HG03442 (cell line): ENCODE measurements around the gene PFN4.
A peak's percentile ranks its signal among the peaks of the same experiment; 100 is the strongest.
"Not testable (repeated sequence)": the region's sequence is repeated elsewhere in the genome, so short reads cannot be mapped to it uniquely, and the experiment has no call there.

Experiments used
- ATAC-seq: cut with Tn5 transposase; IDR thresholded peaks from one replicate; pipeline ENCODE4 v1.9.1; 2021; ENCODE audit warnings: mild to moderate bottlenecking, moderate library complexity; ENCODE audit not compliant: unreplicated experiment

The PFN4 gene

GRCh38 chr2:24123195-24123921 is at the start of gene PFN4, which contains the start of gene FAM228B:
Gene PFN4 (minus strand): TSS chr2:24123334. CDS start chr2:24122535, 799 bp downstream.
Gene FAM228B (plus strand): TSS chr2:24123469. CDS start chr2:24124362, 893 bp downstream.
- peak; percentile 81 for ATAC-seq

GRCh38 chr2:24169023-24169422 is 45.9 kb upstream of the PFN4 start:
- no peak for ATAC-seq

- ATAC-seq, result peak; percentile 79
These were observed 41.4 kb upstream of the PFN4 start for GRCh38 chr2:24164416-24164973.

- no peak for ATAC-seq
These were observed 40.5 kb upstream of the PFN4 start for GRCh38 chr2:24163601-24164000.

GRCh38 chr2:24163186-24163585 is 40.1 kb upstream of the PFN4 start:
- ATAC-seq, result no peak

GRCh38 chr2:24162494-24162893 is 39.4 kb upstream of the PFN4 start:
- no peak for ATAC-seq

- no peak for ATAC-seq
These were observed 37.6 kb upstream of the PFN4 start for GRCh38 chr2:24160761-24161160.

- ATAC-seq, result no peak
These were observed 36.6 kb upstream of the PFN4 start for GRCh38 chr2:24159708-24160107.

- no peak for ATAC-seq
These were observed 35.0 kb upstream of the PFN4 start for GRCh38 chr2:24158131-24158530.

- no peak for ATAC-seq
These were observed 30.3 kb upstream of the PFN4 start for GRCh38 chr2:24153478-24153877.

GRCh38 chr2:24152413-24153197 is 29.5 kb upstream of the PFN4 start:
- ATAC-seq, result no peak

GRCh38 chr2:24147364-24147763 is 24.2 kb upstream of the PFN4 start:
- no peak for ATAC-seq

GRCh38 chr2:24140305-24140704 is 17.2 kb upstream of the PFN4 start:
- not testable (repeated sequence) for ATAC-seq

- no peak for ATAC-seq
These were observed 9.4 kb upstream of the PFN4 start for GRCh38 chr2:24132543-24132942.

- ATAC-seq, result no peak
These were observed 2.8 kb upstream of the PFN4 start for GRCh38 chr2:24125956-24126355.

- ATAC-seq, result peak; percentile 10
These were observed 917 bp upstream of the PFN4 start for GRCh38 chr2:24123922-24124580.

GRCh38 chr2:24122366-24123194 is 554 bp downstream of the PFN4 start:
- ATAC-seq, result no peak

GRCh38 chr2:24121469-24121868 is 1.7 kb downstream of the PFN4 start:
- no peak for ATAC-seq

GRCh38 chr2:24121066-24121465 is 2.1 kb downstream of the PFN4 start:
- ATAC-seq, result no peak

- ATAC-seq, result no peak
These were observed 5.2 kb downstream of the PFN4 start for GRCh38 chr2:24117902-24118301.
